Breast epithelium (tissue), 4 donors: ENCODE results near the gene SDR42E1. TPM values are rescaled to one million over a fixed set of nuclear protein-coding genes. Genes with fewer than 3 reads are reported as not detected.
A peak's percentile ranks its signal among the peaks of the same experiment; 100 is the strongest.

Experiments used
- DNase-seq, 2 donors: peaks; one replicate each; pipeline ENCODE4 v3.0.0-alpha.2; 2019; ENCODE audit warnings: low spot score in 2 of 2
- H3K27ac ChIP-seq, 2 donors: fragments of 200-600 bp; sonication (generic) in 1 of 2; one replicate each; pipeline ENCODE4 v1.5.1; 2016 to 2019; ENCODE audit warnings: mild to moderate bottlenecking in 1 of 2
- H3K27me3 ChIP-seq, 2 donors: fragments of 200-600 bp; sonication (generic) in 1 of 2; one replicate each; pipeline versions ENCODE4 v1.5.1 to v1.6.0; 2017 to 2019; ENCODE audit warnings: control low read depth in 1 of 2, mild to moderate bottlenecking in 1 of 2
- H3K36me3 ChIP-seq: fragments of 200-600 bp; one replicate; pipeline ENCODE4 v1.5.1; 2019
- H3K4me1 ChIP-seq, 2 donors: fragments of 200-600 bp; sonication (generic); one replicate each; pipeline ENCODE4 v1.5.1; 2016 to 2019; ENCODE audit warnings: control low read depth in 1 of 2
- H3K4me3 ChIP-seq, 3 donors: fragments of 200-600 bp; sonication (generic); 1 replicate in 2 of 3; 2 replicates in 1 of 3; pipeline ENCODE4 v1.5.1; 2016 to 2019; ENCODE audit warnings: mild to moderate bottlenecking in 3 of 3, moderate library complexity in 2 of 3
- H3K9me3 ChIP-seq, 2 donors: fragments of 200-600 bp; sonication (generic) in 1 of 2; one replicate each; pipeline ENCODE4 v1.5.1; 2016 to 2019; ENCODE audit warnings: control low read depth in 1 of 2
- CTCF ChIP-seq, 3 donors: fragments of 450-650 bp; IDR thresholded peaks; one replicate each; pipeline ENCODE4 v1.5.1; 2016 to 2017; ENCODE audit warnings: antibody characterized with exemption in 3 of 3, mild to moderate bottlenecking in 3 of 3, moderate library complexity in 3 of 3
- POLR2A ChIP-seq: fragments of 450-650 bp; IDR thresholded peaks from one replicate; pipeline ENCODE4 v1.6.1; 2016; ENCODE audit warnings: antibody characterized with exemption, mild to moderate bottlenecking, moderate library complexity
- POLR2AphosphoS5 ChIP-seq, 3 donors: sonication (generic); formaldehyde crosslinking; IDR thresholded peaks; one replicate each; pipeline ENCODE4 v1.6.1; 2017; ENCODE audit warnings: antibody characterized with exemption in 3 of 3
- intact Hi-C: fragments of 100-400 bp; cut with DNase I; formaldehyde crosslinking; loops from one replicate; pipeline ENCODE4 v1.15.1; 2023; ENCODE audit warnings: low total_unique reads
- total RNA-seq, 3 donors: library from RNA; depleted of rRNA; stranded (reverse); fragments of >200 nt; gene quantifications; one replicate each; pipeline ENCODE4 v1.1.0, GENCODE V29; 2016

Gene SDR42E1
- total RNA-seq, 3 donors from 2014 or later: 0.16 to 11.7 (median 6.9) TPM

DNA sequence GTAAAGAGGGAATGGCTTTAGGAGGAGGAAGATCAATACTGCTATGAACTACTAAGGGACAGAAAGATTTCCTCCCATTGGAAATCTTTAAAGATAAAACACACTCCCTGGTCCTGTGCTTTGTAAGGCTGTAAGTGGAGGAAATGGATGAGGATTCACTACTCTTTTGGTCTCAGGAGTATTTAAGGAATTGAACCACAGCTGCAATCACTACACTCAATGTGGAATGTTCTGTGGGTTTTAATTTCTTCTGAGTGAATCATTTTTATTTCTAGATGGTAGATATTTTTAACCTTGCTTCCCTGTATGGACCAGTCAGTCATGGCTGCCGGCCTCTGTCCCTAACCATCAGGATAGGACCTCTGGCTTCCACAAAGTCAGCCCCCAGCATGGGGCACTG is 65.6 kb downstream of the SDR42E1 start:
- Histone ChIP-seq H3K36me3 (no peaks in the 10 kb centered on the region), H3K4me1 (no peaks in the 10 kb centered on the region), H3K9me3 (peaks cover 0 to 2% of the 10 kb centered on the region in 2 donors), H3K4me3 (no peak overlapping the region), H3K27ac (no peak overlapping the region), H3K27me3 (no peaks in the 10 kb centered on the region)
- no peak for TF ChIP-seq CTCF (IDR thresholded peaks at IDR 0.05)
- TF ChIP-seq POLR2A: no peak
- TF ChIP-seq POLR2AphosphoS5 (IDR thresholded peaks at IDR 0.05): no peak
- intact Hi-C loops: loop anchor here (10.0 kb wide), 1 partner anchor 979 kb away; no protein-coding TSS in a partner anchor
- no peak for DNase-seq

GRCh38 chr16:81942007-81942601 is 69.2 kb downstream of the SDR42E1 start:
- intact Hi-C loops: loop anchor here (10.0 kb wide), 1 partner anchor 983 kb away; no protein-coding TSS in a partner anchor
- Histone ChIP-seq H3K27ac (no peak overlapping the region), H3K4me1 (no peaks in the 10 kb centered on the region), H3K27me3 (no peaks in the 10 kb centered on the region), H3K4me3 (no peak overlapping the region), H3K9me3 (no peaks in the 10 kb centered on the region), H3K36me3 (no peaks in the 10 kb centered on the region)
- TF ChIP-seq POLR2AphosphoS5 (IDR thresholded peaks at IDR 0.05) (no peak), CTCF (IDR thresholded peaks at IDR 0.05) (no peak), POLR2A (no peak)
- no peak for DNase-seq

GRCh38 chr16:81940781-81941560 is 70.3 kb downstream of the SDR42E1 start:
- intact Hi-C loops: loop anchor here (10.0 kb wide), 1 partner anchor 984 kb away; no protein-coding TSS in a partner anchor

GRCh38 chr16:81939164-81940056 is 71.9 kb downstream of the SDR42E1 start:
- Histone ChIP-seq H3K4me1 (no peaks in the 10 kb centered on the region), H3K4me3 (no peak overlapping the region), H3K27ac (no peak overlapping the region), H3K36me3 (no peaks in the 10 kb centered on the region), H3K9me3 (no peaks in the 10 kb centered on the region), H3K27me3 (no peaks in the 10 kb centered on the region)
- DNase-seq: no peak
- TF ChIP-seq POLR2AphosphoS5 (IDR thresholded peaks at IDR 0.05): no peak
- no peak for TF ChIP-seq POLR2A
- no peak for TF ChIP-seq CTCF (IDR thresholded peaks at IDR 0.05)
- intact Hi-C loops: loop anchor here (10.0 kb wide), 1 partner anchor 985 kb away; no protein-coding TSS in a partner anchor

More at GRCh38 chr16:81940781-81941560, 70.3 kb downstream of the SDR42E1 start:
- Histone ChIP-seq H3K4me3 (no peak overlapping the region), H3K36me3 (no peaks in the 10 kb centered on the region), H3K27me3 (no peaks in the 10 kb centered on the region), H3K9me3 (no peaks in the 10 kb centered on the region), H3K4me1 (no peaks in the 10 kb centered on the region), H3K27ac (no peak overlapping the region)
- no peak for DNase-seq
- TF ChIP-seq POLR2AphosphoS5 (IDR thresholded peaks at IDR 0.05) (no peak), CTCF (IDR thresholded peaks at IDR 0.05) (peak in 1 of 3 donors; percentile 29)

Other genes with a start within 250 kb of the SDR42E1 start
- 10 to 100 TPM; 14.6 to 24.6 (median 24.3) TPM for gene PLCG2, start 232.2 kb downstream of the SDR42E1 start, total RNA-seq
- 1 to 10 TPM in 2 of 3 donors, not detected in 1; 4.5 to 8.8 TPM for gene HSD17B2, start 23.8 kb upstream of the SDR42E1 start, total RNA-seq
- gene MPHOSPH6, start 158.8 kb upstream of the SDR42E1 start, total RNA-seq: 10 to 100 TPM; 24.0 to 70.4 (median 60.0) TPM